HG03039 (cell line): ENCODE data around the gene SPDYE16.
A peak's percentile ranks its signal among the peaks of the same experiment; 100 is the strongest.
"Not testable (repeated sequence)": the region's sequence is repeated elsewhere in the genome, so short reads cannot be mapped to it uniquely, and the experiment has no call there.

Experiments
- ATAC-seq: cut with Tn5 transposase; IDR thresholded peaks from one replicate; pipeline ENCODE4 v1.9.1; 2021; ENCODE audit warnings: mild to moderate bottlenecking, moderate library complexity; ENCODE audit not compliant: unreplicated experiment

The SPDYE16 gene

DNA sequence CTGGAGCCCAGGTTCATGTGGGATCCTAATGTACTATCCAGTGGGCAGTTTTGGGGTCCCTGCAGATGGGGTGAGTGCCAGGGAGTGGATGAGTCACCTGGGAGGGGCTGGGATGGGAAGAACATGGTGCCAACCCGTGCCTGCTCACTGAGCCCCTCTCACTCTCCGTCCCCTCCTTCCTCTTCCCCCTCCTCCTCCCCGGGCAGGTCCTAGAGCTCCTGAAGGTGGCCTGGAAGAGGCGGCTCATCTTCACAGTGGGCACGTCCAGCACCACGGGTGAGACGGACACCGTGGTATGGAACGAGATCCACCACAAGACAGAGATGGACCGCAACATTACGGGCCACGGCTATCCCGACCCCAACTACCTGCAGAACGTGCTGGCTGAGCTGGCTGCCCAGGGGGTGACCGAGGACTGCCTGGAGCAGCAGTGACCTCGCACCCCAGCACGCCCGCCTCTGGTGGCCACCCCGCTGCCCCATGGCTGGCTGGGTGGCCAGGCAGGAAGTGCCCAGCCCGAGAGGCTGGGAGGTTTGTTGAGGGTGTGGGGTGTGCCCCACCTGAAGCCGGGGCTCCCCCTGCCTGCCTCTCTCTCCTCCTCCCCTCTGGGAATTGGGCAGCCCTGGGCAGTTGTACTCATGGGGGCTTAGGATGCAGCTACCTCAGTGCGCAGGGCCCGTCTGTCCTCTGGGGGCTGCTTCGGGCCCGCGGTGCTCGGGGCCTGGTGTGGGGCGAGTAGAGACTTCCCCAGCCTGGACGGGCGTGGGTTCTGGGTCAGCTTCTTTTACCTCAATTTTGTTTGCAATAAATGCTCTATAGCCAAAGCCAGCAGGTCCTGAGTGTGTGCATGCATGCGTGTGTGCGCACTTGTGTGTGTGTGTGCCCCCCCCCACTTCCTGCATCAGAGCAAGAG, 37.7 kb downstream of the SPDYE16 start:
- no peak for ATAC-seq

DNA sequence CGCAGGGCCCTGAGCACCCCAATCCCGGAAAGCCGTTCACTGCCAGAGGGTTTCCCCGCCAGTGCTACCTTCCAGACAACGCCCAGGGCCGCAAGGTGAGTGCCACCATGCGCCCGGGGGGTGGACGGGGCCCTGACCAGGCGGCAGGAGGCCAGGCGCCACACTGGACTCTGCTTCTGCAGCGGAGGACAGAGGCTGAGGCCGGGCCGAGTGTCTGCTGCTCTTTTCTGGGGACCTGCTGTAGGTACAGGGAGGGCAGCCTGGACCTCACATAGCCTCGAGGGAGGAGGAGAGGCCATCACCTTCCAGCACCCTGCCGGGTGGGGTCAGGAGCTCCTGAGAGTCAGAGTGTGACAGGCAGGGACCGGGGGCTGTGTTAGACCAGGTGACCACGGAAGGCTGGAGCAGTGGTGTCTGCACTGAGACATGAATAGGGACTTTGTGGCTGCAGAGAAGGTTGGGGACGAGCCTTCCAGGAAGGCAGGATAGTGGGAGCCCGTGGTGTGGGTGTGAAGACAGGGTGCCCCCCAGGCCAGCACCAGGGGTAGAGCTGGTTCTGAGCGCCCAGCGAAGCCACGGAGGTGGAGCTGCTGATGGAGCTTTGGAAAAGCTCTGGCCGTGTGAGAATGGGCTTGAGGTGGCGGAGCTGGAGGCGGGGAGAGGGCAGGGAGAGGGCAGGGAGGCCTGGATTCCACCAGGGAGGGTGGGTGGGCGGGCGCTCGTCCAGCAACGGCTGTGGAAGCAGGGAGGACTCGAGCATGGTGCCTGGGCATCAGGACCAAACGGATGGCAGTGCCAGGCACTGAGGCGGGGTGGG, 38.5 kb downstream of the SPDYE16 start:
- not testable (repeated sequence) for ATAC-seq

GRCh38 chr7:76503244-76503643, 39.9 kb downstream of the SPDYE16 start:
- ATAC-seq = not testable (repeated sequence)

DNA sequence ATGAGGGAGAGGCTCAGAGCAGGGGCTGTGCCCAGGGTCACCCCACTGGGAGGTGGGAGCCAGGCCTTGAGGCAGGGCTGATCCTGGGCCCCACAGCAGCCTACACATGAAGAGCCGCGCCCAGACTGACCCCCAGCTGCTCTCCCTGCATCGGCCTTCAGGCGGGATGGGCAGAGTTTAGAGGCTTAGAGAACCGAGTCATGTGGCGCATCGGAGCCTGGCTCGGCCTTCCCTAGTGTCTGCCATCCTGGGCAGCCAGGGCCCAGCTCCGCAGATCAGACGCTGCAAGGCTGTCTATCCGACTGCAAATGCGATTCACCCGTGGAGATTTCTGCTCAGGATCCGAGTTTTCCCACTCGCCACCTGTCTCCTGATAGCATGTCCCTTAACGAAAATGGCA, 40.3 kb downstream of the SPDYE16 start:
- ATAC-seq = not testable (repeated sequence)

- not testable (repeated sequence) for ATAC-seq
These were observed 40.9 kb downstream of the SPDYE16 start for GRCh38 chr7:76502224-76502623.

DNA sequence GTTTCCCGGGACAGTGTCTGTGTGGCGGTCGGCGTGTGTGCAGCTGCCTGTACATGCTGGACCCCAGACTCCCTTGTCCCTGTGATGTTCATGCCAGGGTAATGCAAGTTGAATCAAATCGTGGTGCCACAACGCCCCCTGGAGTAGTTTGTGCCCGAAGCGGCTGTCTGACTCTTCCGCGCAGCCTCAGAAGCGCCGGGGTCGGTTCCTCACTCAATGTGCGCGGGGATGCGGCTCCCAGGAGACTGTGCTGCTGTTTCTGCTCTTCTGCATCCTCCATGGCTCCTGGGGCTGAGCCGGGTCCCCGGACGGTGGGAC, 43.2 kb downstream of the SPDYE16 start:
- not testable (repeated sequence) for ATAC-seq

GRCh38 chr7:76499201-76499923, 43.7 kb downstream of the SPDYE16 start:
- not testable (repeated sequence) for ATAC-seq

DNA sequence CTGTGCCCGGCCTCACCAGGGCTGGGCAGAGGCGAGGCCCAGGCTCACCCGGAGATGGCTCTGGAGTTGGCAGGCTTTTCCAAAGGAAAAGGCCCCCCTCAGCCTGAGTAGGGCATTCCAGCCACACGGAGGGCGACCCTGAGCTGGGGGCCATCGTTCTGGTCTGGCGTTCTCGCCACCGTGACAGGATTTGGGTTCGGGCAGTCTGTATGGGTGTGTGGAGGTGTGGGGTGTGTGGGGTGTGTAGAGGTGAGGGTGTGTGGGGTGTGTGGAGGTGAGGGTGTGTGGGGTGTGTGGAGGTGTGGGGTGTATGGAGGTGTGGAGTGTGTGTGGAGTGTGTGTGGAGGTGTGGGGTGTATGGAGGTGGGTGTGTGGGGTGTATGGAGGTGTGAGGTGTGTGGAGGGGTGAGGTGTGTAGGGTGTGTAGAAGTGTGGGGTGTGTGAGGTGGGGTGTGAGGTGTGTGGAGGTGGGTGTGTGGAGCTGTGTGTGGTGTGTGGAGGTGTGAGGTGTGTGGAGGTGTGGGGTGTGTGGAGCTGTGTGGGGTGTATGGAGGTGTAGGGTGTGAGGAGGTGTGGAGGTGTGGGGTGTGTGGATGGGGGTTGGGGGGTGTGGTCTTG, 44.4 kb downstream of the SPDYE16 start:
- not testable (repeated sequence) for ATAC-seq

GRCh38 chr7:76497918-76498582, 45.0 kb downstream of the SPDYE16 start:
- ATAC-seq = not testable (repeated sequence)

DNA sequence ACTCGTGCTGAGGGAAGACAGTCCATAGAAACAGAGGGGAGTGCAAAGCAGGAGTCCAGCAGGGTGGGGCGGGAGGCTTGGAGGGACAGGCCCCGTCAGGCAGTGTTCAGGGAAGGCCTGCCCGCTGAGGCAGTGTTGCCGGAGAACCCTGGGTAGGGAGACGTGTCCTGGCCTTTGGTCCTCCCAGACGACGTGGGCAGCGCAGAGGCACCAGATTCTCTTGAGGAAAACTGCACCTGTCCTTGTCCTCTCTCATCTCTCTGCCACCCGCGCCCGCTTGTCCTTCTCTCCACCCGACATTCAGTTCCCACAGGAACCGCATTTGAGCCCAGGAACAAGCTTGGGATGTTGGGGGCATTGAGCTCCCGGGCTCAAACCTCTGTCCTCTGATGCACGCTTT, 47.4 kb downstream of the SPDYE16 start:
- not testable (repeated sequence) for ATAC-seq

- ATAC-seq = not testable (repeated sequence)
These were observed 51.0 kb downstream of the SPDYE16 start for GRCh38 chr7:76492139-76492538.

GRCh38 chr7:76487969-76488368, 55.1 kb downstream of the SPDYE16 start:
- not testable (repeated sequence) for ATAC-seq

- peak; percentile 96 for ATAC-seq
These were observed 56.5 kb downstream of the SPDYE16 start for GRCh38 chr7:76486618-76487017.

- not testable (repeated sequence) for ATAC-seq
These were observed 57.1 kb downstream of the SPDYE16 start for GRCh38 chr7:76485822-76486610.

GRCh38 chr7:76484456-76484855, 58.6 kb downstream of the SPDYE16 start:
- not testable (repeated sequence) for ATAC-seq

DNA sequence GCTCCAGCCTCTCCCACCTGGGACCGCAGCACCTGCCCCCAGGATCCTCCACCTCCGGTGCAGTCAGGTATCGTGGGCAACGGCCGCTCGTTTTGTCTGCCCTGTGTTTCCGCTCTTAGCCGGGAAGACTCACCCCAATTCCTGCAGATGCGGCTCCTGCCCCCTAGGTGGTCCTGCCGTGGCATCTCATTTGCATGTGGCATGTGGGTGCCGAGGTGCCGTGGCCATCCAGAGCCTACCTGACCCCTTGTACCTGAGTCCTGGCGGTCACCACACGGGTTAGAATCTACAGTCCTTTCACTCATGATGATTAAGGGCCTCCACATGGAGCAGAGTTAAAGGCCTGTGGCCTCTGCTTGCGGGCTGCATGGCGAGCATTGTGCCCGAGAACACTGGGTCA, 60.0 kb downstream of the SPDYE16 start:
- ATAC-seq = not testable (repeated sequence)

DNA sequence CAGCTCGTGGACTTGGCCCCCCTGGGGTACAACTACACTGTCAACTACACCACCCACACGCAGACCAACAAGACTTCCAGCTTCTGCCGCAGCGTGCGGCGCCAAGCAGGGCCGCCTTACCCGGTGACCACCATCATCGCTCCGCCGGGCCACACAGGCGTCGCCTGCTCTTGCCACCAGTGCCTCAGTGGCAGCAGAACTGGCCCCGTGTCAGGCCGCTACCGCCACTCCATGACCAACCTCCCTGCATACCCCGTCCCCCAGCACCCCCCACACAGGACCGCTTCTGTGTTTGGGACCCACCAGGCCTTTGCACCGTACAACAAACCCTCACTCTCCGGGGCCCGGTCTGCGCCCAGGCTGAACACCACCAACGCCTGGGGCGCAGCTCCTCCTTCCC, 60.4 kb downstream of the SPDYE16 start:
- ATAC-seq = not testable (repeated sequence)
